Measurements from ENCODE around the gene ABCB9. TPM values are rescaled to one million over a fixed set of nuclear protein-coding genes. Genes with fewer than 3 reads are reported as not detected.

Gene ABCB9
- polyA plus RNA-seq, 1 donor from 2014 or later: 19.7 TPM

DNA sequence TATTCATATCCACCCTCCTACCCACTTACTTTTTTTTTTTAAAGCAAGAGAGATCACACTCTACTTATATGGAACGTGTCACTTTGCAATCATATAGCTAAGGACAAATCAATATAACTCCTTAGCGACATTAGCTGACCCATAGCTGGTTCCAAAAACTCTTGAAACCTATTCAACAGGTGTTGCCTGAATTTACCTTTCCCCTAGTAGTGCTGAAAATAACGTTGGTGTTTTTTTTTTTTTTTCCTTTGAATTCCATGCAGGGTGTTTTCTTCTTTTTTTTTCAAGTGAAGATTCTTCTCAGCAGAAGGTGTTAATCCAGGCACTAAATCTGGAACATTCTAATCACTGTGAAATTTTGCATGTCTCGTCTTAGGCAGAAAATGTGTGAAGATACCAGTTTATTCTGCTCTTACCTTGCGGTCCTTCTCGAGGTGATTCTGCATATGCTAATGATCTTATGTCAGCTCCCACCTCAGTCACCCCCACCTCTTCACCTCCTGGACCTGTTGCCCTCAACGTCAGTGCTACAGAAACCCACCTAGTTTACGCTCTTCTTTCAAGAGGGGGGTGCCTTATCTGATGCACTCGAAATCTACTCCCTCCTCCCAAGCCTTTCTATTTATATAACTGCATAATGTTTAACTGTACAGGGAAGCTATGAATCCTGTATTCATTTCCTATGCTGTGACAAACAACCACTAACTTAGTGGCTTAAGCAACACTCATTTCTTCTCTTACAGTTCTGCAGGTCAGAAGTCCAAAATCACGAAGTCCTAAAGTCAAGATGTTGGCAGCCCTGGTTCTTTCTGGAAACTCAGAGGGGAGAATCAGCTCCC, 63.2 kb downstream of the ABCB9 start:
- no peak overlapping the region for H3K4me2 ChIP-seq (ENCODE audit: low read length)
- H4K20me1 ChIP-seq (ENCODE audit: insufficient read depth): no peaks in the 10 kb centered on the region
- no peak overlapping the region for H2AFZ ChIP-seq (ENCODE audit: low read depth, low read length)
- no peaks in the 10 kb centered on the region for H3K9me3 ChIP-seq (ENCODE audit: low read length)
- no peak overlapping the region for H3K27ac ChIP-seq (ENCODE audit: low read length)
- no peak overlapping the region for H3K9ac ChIP-seq (ENCODE audit: low read length)
- TF ChIP-seq, protein P1, sequence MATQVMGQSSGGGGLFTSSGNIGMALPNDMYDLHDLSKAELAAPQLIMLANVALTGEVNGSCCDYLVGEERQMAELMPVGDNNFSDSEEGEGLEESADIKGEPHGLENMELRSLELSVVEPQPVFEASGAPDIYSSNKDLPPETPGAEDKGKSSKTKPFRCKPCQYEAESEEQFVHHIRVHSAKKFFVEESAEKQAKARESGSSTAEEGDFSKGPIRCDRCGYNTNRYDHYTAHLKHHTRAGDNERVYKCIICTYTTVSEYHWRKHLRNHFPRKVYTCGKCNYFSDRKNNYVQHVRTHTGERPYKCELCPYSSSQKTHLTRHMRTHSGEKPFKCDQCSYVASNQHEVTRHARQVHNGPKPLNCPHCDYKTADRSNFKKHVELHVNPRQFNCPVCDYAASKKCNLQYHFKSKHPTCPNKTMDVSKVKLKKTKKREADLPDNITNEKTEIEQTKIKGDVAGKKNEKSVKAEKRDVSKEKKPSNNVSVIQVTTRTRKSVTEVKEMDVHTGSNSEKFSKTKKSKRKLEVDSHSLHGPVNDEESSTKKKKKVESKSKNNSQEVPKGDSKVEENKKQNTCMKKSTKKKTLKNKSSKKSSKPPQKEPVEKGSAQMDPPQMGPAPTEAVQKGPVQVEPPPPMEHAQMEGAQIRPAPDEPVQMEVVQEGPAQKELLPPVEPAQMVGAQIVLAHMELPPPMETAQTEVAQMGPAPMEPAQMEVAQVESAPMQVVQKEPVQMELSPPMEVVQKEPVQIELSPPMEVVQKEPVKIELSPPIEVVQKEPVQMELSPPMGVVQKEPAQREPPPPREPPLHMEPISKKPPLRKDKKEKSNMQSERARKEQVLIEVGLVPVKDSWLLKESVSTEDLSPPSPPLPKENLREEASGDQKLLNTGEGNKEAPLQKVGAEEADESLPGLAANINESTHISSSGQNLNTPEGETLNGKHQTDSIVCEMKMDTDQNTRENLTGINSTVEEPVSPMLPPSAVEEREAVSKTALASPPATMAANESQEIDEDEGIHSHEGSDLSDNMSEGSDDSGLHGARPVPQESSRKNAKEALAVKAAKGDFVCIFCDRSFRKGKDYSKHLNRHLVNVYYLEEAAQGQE (IDR thresholded peaks at IDR 0.05; ENCODE audit: borderline replicate concordance): no peak
- TF ChIP-seq EP300 (conservative IDR thresholded peaks at IDR 0.05; ENCODE audit: poor library complexity, severe bottlenecking): no peak
- no peak for TF ChIP-seq TAF1 (IDR thresholded peaks at IDR 0.05; ENCODE audit: low read depth)
- TF ChIP-seq MXI1 (conservative IDR thresholded peaks at IDR 0.05; ENCODE audit: poor library complexity, severe bottlenecking): no peak
- TF ChIP-seq POLR2AphosphoS5 (IDR thresholded peaks at IDR 0.05): no peak
- no peak for TF ChIP-seq SMC3 (conservative IDR thresholded peaks at IDR 0.05; ENCODE audit: poor library complexity)
- no peak for TF ChIP-seq RAD21 (conservative IDR thresholded peaks at IDR 0.05)
- no peak for TF ChIP-seq EZH2 (IDR thresholded peaks at IDR 0.05; ENCODE audit: borderline replicate concordance, insufficient read depth, low read length, poor library complexity, severe bottlenecking)
- H3K4me3 ChIP-seq (ENCODE audit: low read length): no peak overlapping the region
- no peaks in the 10 kb centered on the region for H3K9me2 ChIP-seq (ENCODE audit: insufficient read depth, low read length)
- no peaks in the 10 kb centered on the region for H3F3A ChIP-seq (ENCODE audit: insufficient read depth, low read length, poor library complexity, severe bottlenecking)
- H3K36me3 ChIP-seq (ENCODE audit: insufficient read depth, low read length): no peaks in the 10 kb centered on the region
- no peaks in the 10 kb centered on the region for H3K79me2 ChIP-seq (replicated peaks; ENCODE audit: insufficient read depth, low read length)
- H3K27me3 ChIP-seq (ENCODE audit: insufficient read depth, low read depth, low read length): no peaks in the 10 kb centered on the region

DNA sequence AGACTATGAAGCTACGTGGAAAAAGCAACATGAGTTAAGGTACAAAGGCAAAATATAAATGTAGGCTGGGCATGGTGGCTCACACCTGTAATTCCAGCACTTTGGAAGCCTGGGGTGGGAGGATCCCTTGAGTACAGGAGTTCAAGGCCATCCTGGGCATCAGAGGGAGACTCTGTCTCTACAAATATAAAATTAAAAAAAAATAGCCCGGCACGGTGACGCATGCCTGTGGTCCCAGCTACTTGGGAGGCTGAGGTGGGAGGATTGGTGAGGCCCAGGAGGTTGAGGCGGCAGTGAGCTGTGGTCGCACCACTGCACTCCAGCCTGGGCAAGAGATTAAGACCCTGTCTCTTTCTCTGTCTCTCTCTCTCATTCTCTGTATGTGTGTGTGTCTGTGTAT, 66.4 kb downstream of the ABCB9 start:
- peak overlapping the region; percentile 87 for H3K27ac ChIP-seq (ENCODE audit: low read length)
- no peaks in the 10 kb centered on the region for H3K9me3 ChIP-seq (ENCODE audit: low read length)
- H3K9ac ChIP-seq (ENCODE audit: low read length): peak overlapping the region; percentile 47
- H2AFZ ChIP-seq (ENCODE audit: low read depth, low read length): no peak overlapping the region
- no peaks in the 10 kb centered on the region for H4K20me1 ChIP-seq (ENCODE audit: insufficient read depth)
- H3K79me2 ChIP-seq (replicated peaks; ENCODE audit: insufficient read depth, low read length): peaks cover 9% of the 10 kb centered on the region
- no peaks in the 10 kb centered on the region for H3K9me2 ChIP-seq (ENCODE audit: insufficient read depth, low read length)
- H3K4me3 ChIP-seq (ENCODE audit: low read length): no peak overlapping the region
- H3K4me2 ChIP-seq (ENCODE audit: low read length): no peak overlapping the region
- no peaks in the 10 kb centered on the region for H3K36me3 ChIP-seq (ENCODE audit: insufficient read depth, low read length)
- no peaks in the 10 kb centered on the region for H3F3A ChIP-seq (ENCODE audit: insufficient read depth, low read length, poor library complexity, severe bottlenecking)
- H3K27me3 ChIP-seq (ENCODE audit: insufficient read depth, low read depth, low read length): no peaks in the 10 kb centered on the region
- TF ChIP-seq EZH2 (IDR thresholded peaks at IDR 0.05; ENCODE audit: borderline replicate concordance, insufficient read depth, low read length, poor library complexity, severe bottlenecking) (no peak), RAD21 (conservative IDR thresholded peaks at IDR 0.05) (no peak), EP300 (conservative IDR thresholded peaks at IDR 0.05; ENCODE audit: poor library complexity, severe bottlenecking) (no peak), TAF1 (IDR thresholded peaks at IDR 0.05; ENCODE audit: low read depth) (no peak), MXI1 (conservative IDR thresholded peaks at IDR 0.05; ENCODE audit: poor library complexity, severe bottlenecking) (no peak), POLR2AphosphoS5 (IDR thresholded peaks at IDR 0.05) (no peak), SMC3 (conservative IDR thresholded peaks at IDR 0.05; ENCODE audit: poor library complexity) (no peak)
- TF ChIP-seq, protein P1 (IDR thresholded peaks at IDR 0.05; ENCODE audit: borderline replicate concordance): no peak
- TF ChIP-seq, protein P2, sequence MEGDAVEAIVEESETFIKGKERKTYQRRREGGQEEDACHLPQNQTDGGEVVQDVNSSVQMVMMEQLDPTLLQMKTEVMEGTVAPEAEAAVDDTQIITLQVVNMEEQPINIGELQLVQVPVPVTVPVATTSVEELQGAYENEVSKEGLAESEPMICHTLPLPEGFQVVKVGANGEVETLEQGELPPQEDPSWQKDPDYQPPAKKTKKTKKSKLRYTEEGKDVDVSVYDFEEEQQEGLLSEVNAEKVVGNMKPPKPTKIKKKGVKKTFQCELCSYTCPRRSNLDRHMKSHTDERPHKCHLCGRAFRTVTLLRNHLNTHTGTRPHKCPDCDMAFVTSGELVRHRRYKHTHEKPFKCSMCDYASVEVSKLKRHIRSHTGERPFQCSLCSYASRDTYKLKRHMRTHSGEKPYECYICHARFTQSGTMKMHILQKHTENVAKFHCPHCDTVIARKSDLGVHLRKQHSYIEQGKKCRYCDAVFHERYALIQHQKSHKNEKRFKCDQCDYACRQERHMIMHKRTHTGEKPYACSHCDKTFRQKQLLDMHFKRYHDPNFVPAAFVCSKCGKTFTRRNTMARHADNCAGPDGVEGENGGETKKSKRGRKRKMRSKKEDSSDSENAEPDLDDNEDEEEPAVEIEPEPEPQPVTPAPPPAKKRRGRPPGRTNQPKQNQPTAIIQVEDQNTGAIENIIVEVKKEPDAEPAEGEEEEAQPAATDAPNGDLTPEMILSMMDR (IDR thresholded peaks at IDR 0.05; ENCODE audit: poor library complexity, severe bottlenecking): no peak
